Measurements from ENCODE around the gene AMPD2. TPM values are rescaled to one million over a fixed set of nuclear protein-coding genes. Genes with fewer than 3 reads are reported as not detected.

Gene AMPD2
- total and polyA plus RNA-seq, 4 experiments from 2014 or later = 43.8 to 96.1 (median 71.6) TPM

GRCh38 chr1:109584766-109585165, 34.9 kb upstream of the AMPD2 start:
- CTCF ChIA-PET (ENCODE audit: partially characterized antibody) = no interaction called here
- H3K4me1 ChIP-seq (ENCODE audit: insufficient read depth, low read length) = no peaks in the 10 kb centered on the region
- no peaks in the 10 kb centered on the region for H3K27me3 Mint-ChIP-seq
- POLR2A ChIA-PET (ENCODE audit: partially characterized antibody) = no interaction called here
- H3K27ac Mint-ChIP-seq = peak overlapping the region in 2 of 7 donors; percentile 3 to 9
- H3K36me3 ChIP-seq (ENCODE audit: insufficient read depth, low read length) = peaks cover 49% of the 10 kb centered on the region
- H3K4me3 Mint-ChIP-seq = no peak overlapping the region
- no peak overlapping the region for H3K27ac ChIP-seq (ENCODE audit: low read depth, low read length)
- peaks cover 62 to 81% of the 10 kb centered on the region in 2 donors for H3K36me3 Mint-ChIP-seq
- H3K4me3 ChIP-seq (ENCODE audit: low read length in 2 of 2) = no peak overlapping the region
- no peaks in the 10 kb centered on the region for H3K9me3 ChIP-seq (ENCODE audit: control insufficient read depth in 1 of 2, low read length in 2 of 2)
- no peaks in the 10 kb centered on the region for H3K9me3 Mint-ChIP-seq
- no peak for DNase-seq
- H3K4me1 Mint-ChIP-seq = peaks cover 0 to 7% (median 1%) of the 10 kb centered on the region in 4 donors
- intact Hi-C loops (cut with micrococcal nuclease) = loop anchor here (5.0 kb wide), 1 partner anchor 37 kb away; the partner anchor contains the start of gene GNAI3
- no peaks in the 10 kb centered on the region for H3K27me3 ChIP-seq (ENCODE audit: insufficient read depth, low read length)

- Mint-ChIP-seq H3K4me1 (peaks cover 0 to 7% (median 1%) of the 10 kb centered on the region in 4 donors), H3K4me3 (no peak overlapping the region), H3K9me3 (no peaks in the 10 kb centered on the region), H3K27me3 (no peaks in the 10 kb centered on the region), H3K27ac (no peak overlapping the region), H3K36me3 (peaks cover 65 to 78% of the 10 kb centered on the region in 2 donors)
- Histone ChIP-seq H3K27ac (ENCODE audit: low read depth, low read length) (no peak overlapping the region), H3K27me3 (ENCODE audit: insufficient read depth, low read length) (no peaks in the 10 kb centered on the region), H3K4me1 (ENCODE audit: insufficient read depth, low read length) (no peaks in the 10 kb centered on the region), H3K4me3 (ENCODE audit: low read length in 2 of 2) (no peak overlapping the region), H3K36me3 (ENCODE audit: insufficient read depth, low read length) (peaks cover 46% of the 10 kb centered on the region), H3K9me3 (ENCODE audit: control insufficient read depth in 1 of 2, low read length in 2 of 2) (no peaks in the 10 kb centered on the region)
- ChIA-PET POLR2A (ENCODE audit: partially characterized antibody) (no interaction called here), CTCF (ENCODE audit: partially characterized antibody) (no interaction called here)
- intact Hi-C loops (cut with micrococcal nuclease) = no loop called here
- no peak for DNase-seq
These were observed 33.6 kb upstream of the AMPD2 start for GRCh38 chr1:109586055-109586454.

- peaks cover 53% of the 10 kb centered on the region for H3K36me3 ChIP-seq (ENCODE audit: insufficient read depth, low read length)
- H3K27me3 Mint-ChIP-seq = no peaks in the 10 kb centered on the region
- H3K4me3 Mint-ChIP-seq = no peak overlapping the region
- DNase-seq = no peak
- POLR2A ChIA-PET (ENCODE audit: partially characterized antibody) = no interaction called here
- H3K36me3 Mint-ChIP-seq = peaks cover 60 to 87% of the 10 kb centered on the region in 2 donors
- H3K4me1 ChIP-seq (ENCODE audit: insufficient read depth, low read length) = no peaks in the 10 kb centered on the region
- peak overlapping the region in 5 of 7 donors; percentile 7 to 63 (median 29) for H3K27ac Mint-ChIP-seq
- CTCF ChIA-PET (ENCODE audit: partially characterized antibody) = no interaction called here
- peaks cover 0 to 6% (median under 1%) of the 10 kb centered on the region in 4 donors for H3K4me1 Mint-ChIP-seq
- no peaks in the 10 kb centered on the region for H3K27me3 ChIP-seq (ENCODE audit: insufficient read depth, low read length)
- H3K4me3 ChIP-seq (ENCODE audit: low read length in 2 of 2) = no peak overlapping the region
- H3K9me3 ChIP-seq (ENCODE audit: control insufficient read depth in 1 of 2, low read length in 2 of 2) = no peaks in the 10 kb centered on the region
- H3K9me3 Mint-ChIP-seq = no peaks in the 10 kb centered on the region
- no peak overlapping the region for H3K27ac ChIP-seq (ENCODE audit: low read depth, low read length)
- intact Hi-C loops (cut with micrococcal nuclease) = no loop called here
These were observed 30.5 kb upstream of the AMPD2 start for GRCh38 chr1:109589177-109589576.

GRCh38 chr1:109589679-109590078, 30.0 kb upstream of the AMPD2 start:
- peak overlapping the region in 4 of 7 donors; percentile 11 to 63 (median 32) for H3K27ac Mint-ChIP-seq
- Histone ChIP-seq H3K27ac (ENCODE audit: low read depth, low read length) (no peak overlapping the region), H3K36me3 (ENCODE audit: insufficient read depth, low read length) (peaks cover 52% of the 10 kb centered on the region), H3K27me3 (ENCODE audit: insufficient read depth, low read length) (no peaks in the 10 kb centered on the region), H3K4me3 (ENCODE audit: low read length in 2 of 2) (no peak overlapping the region), H3K4me1 (ENCODE audit: insufficient read depth, low read length) (no peaks in the 10 kb centered on the region), H3K9me3 (ENCODE audit: control insufficient read depth in 1 of 2, low read length in 2 of 2) (no peaks in the 10 kb centered on the region)
- ChIA-PET CTCF (ENCODE audit: partially characterized antibody) (interaction anchor here (0.8 to 1.0 kb wide), 3 partner anchors 11 to 50 kb away, joined by 3 to 4 read pairs (median 3); no protein-coding TSS in a partner anchor), POLR2A (ENCODE audit: partially characterized antibody) (interaction anchor here (0.6 kb wide), 1 partner anchor 750 kb away, joined by 3 read pairs; the partner anchor contains the start of gene RBM15)
- H3K36me3 Mint-ChIP-seq = peaks cover 59 to 85% of the 10 kb centered on the region in 2 donors
- H3K27me3 Mint-ChIP-seq = no peaks in the 10 kb centered on the region
- no peaks in the 10 kb centered on the region for H3K9me3 Mint-ChIP-seq
- peaks cover 0 to 2% (median under 1%) of the 10 kb centered on the region in 4 donors for H3K4me1 Mint-ChIP-seq
- no peak overlapping the region for H3K4me3 Mint-ChIP-seq
- DNase-seq = no peak
- intact Hi-C loops (cut with micrococcal nuclease) = no loop called here

GRCh38 chr1:109592916-109593315, 26.7 kb upstream of the AMPD2 start:
- Histone ChIP-seq H3K27me3 (ENCODE audit: insufficient read depth, low read length) (no peaks in the 10 kb centered on the region), H3K9me3 (ENCODE audit: control insufficient read depth in 1 of 2, low read length in 2 of 2) (no peaks in the 10 kb centered on the region), H3K4me1 (ENCODE audit: insufficient read depth, low read length) (no peaks in the 10 kb centered on the region), H3K4me3 (ENCODE audit: low read length in 2 of 2) (no peak overlapping the region), H3K36me3 (ENCODE audit: insufficient read depth, low read length) (peaks cover 30% of the 10 kb centered on the region), H3K27ac (ENCODE audit: low read depth, low read length) (no peak overlapping the region)
- H3K27ac Mint-ChIP-seq = no peak overlapping the region
- intact Hi-C loops (cut with micrococcal nuclease) = no loop called here
- ChIA-PET CTCF (ENCODE audit: partially characterized antibody) (no interaction called here), POLR2A (ENCODE audit: partially characterized antibody) (no interaction called here)
- H3K4me1 Mint-ChIP-seq = no peaks in the 10 kb centered on the region
- H3K36me3 Mint-ChIP-seq = peaks cover 43 to 74% of the 10 kb centered on the region in 2 donors
- H3K9me3 Mint-ChIP-seq = no peaks in the 10 kb centered on the region
- DNase-seq = no peak
- H3K4me3 Mint-ChIP-seq = no peak overlapping the region
- H3K27me3 Mint-ChIP-seq = no peaks in the 10 kb centered on the region

GRCh38 chr1:109595531-109595930, 24.1 kb upstream of the AMPD2 start:
- H3K4me3 Mint-ChIP-seq = no peak overlapping the region

GRCh38 chr1:109598156-109598555, 21.5 kb upstream of the AMPD2 start:
- DNase-seq = no peak
- H3K27me3 Mint-ChIP-seq = no peaks in the 10 kb centered on the region
- intact Hi-C loops (cut with micrococcal nuclease) = no loop called here
- peak overlapping the region in 3 of 7 donors; percentile 12 to 50 (median 37) for H3K27ac Mint-ChIP-seq
- CTCF ChIA-PET (ENCODE audit: partially characterized antibody) = interaction anchor here (1.2 to 4.5 kb wide), 2 partner anchors 42 to 49 kb away, joined by 3 to 17 read pairs; no protein-coding TSS in a partner anchor
- no peaks in the 10 kb centered on the region for H3K9me3 Mint-ChIP-seq
- H3K4me1 Mint-ChIP-seq = peaks cover 4 to 13% (median 9%) of the 10 kb centered on the region in 4 donors
- no peak overlapping the region for H3K4me3 Mint-ChIP-seq
- H3K27ac ChIP-seq (ENCODE audit: low read depth, low read length) = no peak overlapping the region
- peaks cover 6% of the 10 kb centered on the region for H3K36me3 ChIP-seq (ENCODE audit: insufficient read depth, low read length)
- H3K36me3 Mint-ChIP-seq = peaks cover 14 to 39% of the 10 kb centered on the region in 2 donors
- H3K4me3 ChIP-seq (ENCODE audit: low read length in 2 of 2) = no peak overlapping the region
- POLR2A ChIA-PET (ENCODE audit: partially characterized antibody) = no interaction called here
- no peaks in the 10 kb centered on the region for H3K27me3 ChIP-seq (ENCODE audit: insufficient read depth, low read length)
- H3K4me1 ChIP-seq (ENCODE audit: insufficient read depth, low read length) = peaks cover 4% of the 10 kb centered on the region
- no peaks in the 10 kb centered on the region for H3K9me3 ChIP-seq (ENCODE audit: control insufficient read depth in 1 of 2, low read length in 2 of 2)

More at GRCh38 chr1:109595531-109595930, 24.1 kb upstream of the AMPD2 start:
- H3K4me1 Mint-ChIP-seq = peaks cover 0 to 1% (median 0%) of the 10 kb centered on the region in 4 donors
- Histone ChIP-seq H3K4me1 (ENCODE audit: insufficient read depth, low read length) (no peaks in the 10 kb centered on the region), H3K27me3 (ENCODE audit: insufficient read depth, low read length) (no peaks in the 10 kb centered on the region), H3K36me3 (ENCODE audit: insufficient read depth, low read length) (peaks cover 24% of the 10 kb centered on the region), H3K27ac (ENCODE audit: low read depth, low read length) (no peak overlapping the region), H3K4me3 (ENCODE audit: low read length in 2 of 2) (no peak overlapping the region), H3K9me3 (ENCODE audit: control insufficient read depth in 1 of 2, low read length in 2 of 2) (no peaks in the 10 kb centered on the region)
- H3K9me3 Mint-ChIP-seq = no peaks in the 10 kb centered on the region
- H3K27ac Mint-ChIP-seq = peak overlapping the region in 1 of 7 donors; percentile 64
- H3K27me3 Mint-ChIP-seq = no peaks in the 10 kb centered on the region
- peaks cover 23 to 60% of the 10 kb centered on the region in 2 donors for H3K36me3 Mint-ChIP-seq
- ChIA-PET CTCF (ENCODE audit: partially characterized antibody) (interaction anchor here (1.2 kb wide), 1 partner anchor 63 kb away, joined by 4 read pairs; no protein-coding TSS in a partner anchor), POLR2A (ENCODE audit: partially characterized antibody) (no interaction called here)
- no peak for DNase-seq
- intact Hi-C loops (cut with micrococcal nuclease) = no loop called here
